Upper lobe of right lung (tissue), 1 donor: ENCODE data around the gene ALOX12. TPM values are rescaled to one million over a fixed set of nuclear protein-coding genes. Genes with fewer than 3 reads are reported as not detected.
"Not testable (repeated sequence)": the region's sequence is repeated elsewhere in the genome, so short reads cannot be mapped to it uniquely, and the experiment has no call there.

Source experiments
- ATAC-seq: fragments of 200-7000 bp; cut with Tn5 transposase; one replicate; pipeline ENCODE4 v1.9.1; 2020; ENCODE audit warnings: mild to moderate bottlenecking, moderate library complexity
- DNase-seq: peaks from one replicate; pipeline ENCODE4 v3.0.0-alpha.2; 2020
- H3K27ac ChIP-seq: fragments of 200-600 bp; one replicate; pipeline ENCODE4 v1.8.0; 2022
- H3K27me3 ChIP-seq: fragments of 200-600 bp; one replicate; pipeline ENCODE4 v1.8.0; 2022; ENCODE audit warnings: mild to moderate bottlenecking
- H3K36me3 ChIP-seq: fragments of 200-600 bp; one replicate; pipeline ENCODE4 v1.8.0; 2022
- H3K4me1 ChIP-seq: fragments of 200-600 bp; one replicate; pipeline ENCODE4 v1.8.0; 2022
- H3K4me3 ChIP-seq: fragments of 200-600 bp; one replicate; pipeline ENCODE4 v1.8.0; 2022; ENCODE audit warnings: mild to moderate bottlenecking
- H3K9me3 ChIP-seq: fragments of 200-600 bp; one replicate; pipeline ENCODE4 v1.8.0; 2022
- intact Hi-C: fragments of 100-400 bp; cut with DNase I; formaldehyde crosslinking; loops from one replicate; pipeline ENCODE4 v1.11.0; 2022
- total RNA-seq: library from RNA; stranded (reverse); fragmentation: NEBNext Ultra II Directional; extraction: Animal tissue kit (Norgen Biotek cat#: 25700); gene quantifications from one replicate; pipeline ENCODE4 v1.2.1, GENCODE V29; 2021
- TF ChIP-seq, protein P1 (sequence below): fragments of 200-600 bp; IDR thresholded peaks from one replicate; pipeline ENCODE4 v1.8.0; 2022; ENCODE audit warnings: antibody characterized with exemption
- donor health status: DM: no; HTN: yes; CAD: no; lungs with severe emphysema.

The ALOX12 gene
- total RNA-seq, 1 donor from 2014 or later, result 0.17 TPM

DNA sequence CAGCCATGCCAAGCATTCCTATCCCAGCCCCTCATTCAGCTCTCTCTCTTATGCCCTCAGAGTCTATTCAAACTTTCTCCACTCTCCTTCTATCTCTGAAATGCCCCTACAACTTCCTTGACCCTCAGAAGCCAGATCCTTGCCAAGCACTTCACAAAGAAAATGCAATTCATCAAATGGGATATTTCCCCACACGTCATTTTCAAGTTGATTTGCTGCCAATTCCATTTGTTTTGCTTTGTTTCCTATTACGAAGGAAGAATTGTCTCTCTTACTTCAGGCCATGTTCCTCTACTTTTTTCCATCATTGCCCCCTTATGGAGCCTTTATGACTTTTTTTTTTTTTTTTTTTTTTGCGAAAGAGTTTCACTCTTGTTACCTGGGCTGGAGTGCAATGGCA lies 9.2 kb upstream of the ALOX12 start:
- no peak overlapping the region for H3K27ac ChIP-seq
- H3K4me1 ChIP-seq, result no peaks in the 10 kb centered on the region
- H3K9me3 ChIP-seq, result no peaks in the 10 kb centered on the region
- ATAC-seq, result no peak
- TF ChIP-seq, protein P1, sequence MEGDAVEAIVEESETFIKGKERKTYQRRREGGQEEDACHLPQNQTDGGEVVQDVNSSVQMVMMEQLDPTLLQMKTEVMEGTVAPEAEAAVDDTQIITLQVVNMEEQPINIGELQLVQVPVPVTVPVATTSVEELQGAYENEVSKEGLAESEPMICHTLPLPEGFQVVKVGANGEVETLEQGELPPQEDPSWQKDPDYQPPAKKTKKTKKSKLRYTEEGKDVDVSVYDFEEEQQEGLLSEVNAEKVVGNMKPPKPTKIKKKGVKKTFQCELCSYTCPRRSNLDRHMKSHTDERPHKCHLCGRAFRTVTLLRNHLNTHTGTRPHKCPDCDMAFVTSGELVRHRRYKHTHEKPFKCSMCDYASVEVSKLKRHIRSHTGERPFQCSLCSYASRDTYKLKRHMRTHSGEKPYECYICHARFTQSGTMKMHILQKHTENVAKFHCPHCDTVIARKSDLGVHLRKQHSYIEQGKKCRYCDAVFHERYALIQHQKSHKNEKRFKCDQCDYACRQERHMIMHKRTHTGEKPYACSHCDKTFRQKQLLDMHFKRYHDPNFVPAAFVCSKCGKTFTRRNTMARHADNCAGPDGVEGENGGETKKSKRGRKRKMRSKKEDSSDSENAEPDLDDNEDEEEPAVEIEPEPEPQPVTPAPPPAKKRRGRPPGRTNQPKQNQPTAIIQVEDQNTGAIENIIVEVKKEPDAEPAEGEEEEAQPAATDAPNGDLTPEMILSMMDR, result no peak
- no peaks in the 10 kb centered on the region for H3K27me3 ChIP-seq
- intact Hi-C loops, result no loop called here
- no peak for DNase-seq
- no peak overlapping the region for H3K4me3 ChIP-seq
- H3K36me3 ChIP-seq, result no peaks in the 10 kb centered on the region

DNA sequence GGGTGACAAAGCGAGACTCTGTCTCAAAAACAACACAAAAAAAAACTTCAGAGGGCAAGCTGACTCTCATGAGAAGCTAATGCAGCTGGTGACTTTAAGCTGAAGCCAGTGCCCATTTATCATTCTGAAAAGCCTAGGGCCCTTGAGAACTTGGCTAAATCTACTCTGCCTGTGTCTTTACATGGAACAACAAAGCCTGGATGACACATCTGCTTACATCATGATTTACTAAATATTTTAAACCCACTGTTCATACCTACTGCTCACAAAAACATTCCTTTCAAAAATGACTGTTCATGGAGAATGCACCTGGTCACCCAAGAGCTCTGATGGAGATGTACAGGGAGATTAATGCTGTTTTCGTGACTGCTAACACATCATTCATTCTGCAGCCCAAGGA lies 6.1 kb upstream of the ALOX12 start:
- intact Hi-C loops, result no loop called here
- no peak overlapping the region for H3K27ac ChIP-seq
- no peak overlapping the region for H3K4me3 ChIP-seq
- no peaks in the 10 kb centered on the region for H3K4me1 ChIP-seq
- H3K9me3 ChIP-seq, result no peaks in the 10 kb centered on the region
- H3K27me3 ChIP-seq, result no peaks in the 10 kb centered on the region
- TF ChIP-seq, protein P1, result no peak
- no peaks in the 10 kb centered on the region for H3K36me3 ChIP-seq
- DNase-seq, result no peak
- ATAC-seq, result no peak

DNA sequence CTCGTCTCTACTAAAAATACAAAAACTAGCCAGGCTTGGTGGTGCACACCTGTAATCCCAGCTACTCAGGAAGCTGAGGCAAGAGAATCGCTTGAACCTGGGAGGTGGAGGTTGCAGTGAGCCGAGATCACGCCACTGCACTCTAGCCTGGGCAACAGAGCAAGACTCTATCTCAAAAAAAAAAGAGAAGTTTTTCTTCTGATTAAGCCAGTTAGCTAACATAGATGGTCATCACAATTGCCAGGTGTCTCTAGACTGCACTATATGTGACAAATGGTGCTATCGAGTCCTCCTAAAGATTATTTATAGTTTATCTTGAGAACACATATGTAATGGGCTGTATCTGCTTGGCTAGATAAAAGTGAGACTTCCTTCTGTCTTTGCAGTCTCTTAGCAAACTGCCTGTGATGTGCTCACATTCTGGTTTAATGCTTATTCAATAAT lies 2.2 kb upstream of the ALOX12 start:
- intact Hi-C loops, H3K27ac ChIP-seq, H3K4me1 ChIP-seq, H3K4me3 ChIP-seq, DNase-seq, H3K27me3 ChIP-seq, H3K9me3 ChIP-seq, ATAC-seq, H3K36me3 ChIP-seq: not testable (repeated sequence)

DNA sequence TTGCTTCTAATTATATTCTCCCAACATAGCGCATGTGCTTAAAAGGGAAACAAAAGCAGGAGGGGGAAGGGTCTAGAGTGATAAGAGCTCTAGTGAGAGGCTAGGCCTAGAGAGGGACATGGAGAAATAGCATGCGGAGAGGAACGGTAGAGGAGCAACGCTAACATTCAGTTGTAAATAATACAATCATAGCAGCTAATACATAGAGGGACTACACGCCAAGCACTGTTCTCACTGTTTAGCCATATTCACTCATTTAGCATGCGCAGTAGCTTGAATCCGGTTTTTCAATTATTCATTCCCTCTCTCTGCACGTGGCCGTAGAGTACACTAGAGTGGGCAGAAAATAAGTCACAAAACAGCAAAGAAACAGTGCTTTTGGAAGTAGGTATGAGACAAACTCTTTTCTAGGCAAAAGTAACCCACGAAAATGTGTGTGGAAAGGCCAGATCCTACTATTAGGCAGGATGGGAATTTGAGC lies 1.7 kb upstream of the ALOX12 start:
- intact Hi-C loops, result no loop called here
- H3K27ac ChIP-seq, result no peak overlapping the region
- peaks cover 3% of the 10 kb centered on the region for H3K4me1 ChIP-seq
- H3K9me3 ChIP-seq, result no peaks in the 10 kb centered on the region
- TF ChIP-seq, protein P1, result no peak
- DNase-seq (no peak), ATAC-seq (no peak)
- no peaks in the 10 kb centered on the region for H3K36me3 ChIP-seq
- no peaks in the 10 kb centered on the region for H3K27me3 ChIP-seq
- no peak overlapping the region for H3K4me3 ChIP-seq

DNA sequence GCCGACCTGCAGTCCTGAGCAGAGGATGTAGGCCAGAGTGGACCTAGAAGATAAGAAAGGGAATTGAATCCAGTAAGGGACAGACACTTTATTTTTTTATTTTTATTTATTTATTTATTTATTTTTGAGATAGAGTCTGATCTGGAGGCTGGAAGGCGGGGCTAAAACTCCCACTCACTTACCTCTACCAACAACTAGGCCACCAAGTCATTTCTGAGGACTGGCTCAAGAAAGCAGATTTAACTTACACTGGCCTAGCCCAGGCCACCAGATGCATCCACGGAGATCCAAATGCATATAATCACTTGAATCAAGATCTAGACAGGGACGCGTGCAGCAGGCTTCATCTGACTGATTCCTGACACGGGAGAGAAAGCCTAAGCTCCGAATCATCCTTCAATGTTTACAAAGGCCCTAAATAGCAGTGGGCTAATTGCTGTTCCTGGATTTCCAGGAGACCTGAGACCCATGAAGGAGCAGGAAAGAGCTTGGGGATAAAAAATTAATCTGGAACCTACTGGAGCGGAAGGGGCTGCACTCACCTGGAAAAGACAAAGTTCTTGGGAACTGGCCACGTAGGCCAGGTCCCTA lies 1.1 kb upstream of the ALOX12 start:
- intact Hi-C loops, result no loop called here
- H3K36me3 ChIP-seq, result peaks cover 6% of the 10 kb centered on the region
- no peak for DNase-seq
- H3K4me1 ChIP-seq, result peaks cover 3% of the 10 kb centered on the region
- no peak overlapping the region for H3K27ac ChIP-seq
- H3K4me3 ChIP-seq, result no peak overlapping the region
- TF ChIP-seq, protein P1, result no peak
- ATAC-seq, result no peak
- no peaks in the 10 kb centered on the region for H3K27me3 ChIP-seq
- H3K9me3 ChIP-seq, result no peaks in the 10 kb centered on the region

DNA sequence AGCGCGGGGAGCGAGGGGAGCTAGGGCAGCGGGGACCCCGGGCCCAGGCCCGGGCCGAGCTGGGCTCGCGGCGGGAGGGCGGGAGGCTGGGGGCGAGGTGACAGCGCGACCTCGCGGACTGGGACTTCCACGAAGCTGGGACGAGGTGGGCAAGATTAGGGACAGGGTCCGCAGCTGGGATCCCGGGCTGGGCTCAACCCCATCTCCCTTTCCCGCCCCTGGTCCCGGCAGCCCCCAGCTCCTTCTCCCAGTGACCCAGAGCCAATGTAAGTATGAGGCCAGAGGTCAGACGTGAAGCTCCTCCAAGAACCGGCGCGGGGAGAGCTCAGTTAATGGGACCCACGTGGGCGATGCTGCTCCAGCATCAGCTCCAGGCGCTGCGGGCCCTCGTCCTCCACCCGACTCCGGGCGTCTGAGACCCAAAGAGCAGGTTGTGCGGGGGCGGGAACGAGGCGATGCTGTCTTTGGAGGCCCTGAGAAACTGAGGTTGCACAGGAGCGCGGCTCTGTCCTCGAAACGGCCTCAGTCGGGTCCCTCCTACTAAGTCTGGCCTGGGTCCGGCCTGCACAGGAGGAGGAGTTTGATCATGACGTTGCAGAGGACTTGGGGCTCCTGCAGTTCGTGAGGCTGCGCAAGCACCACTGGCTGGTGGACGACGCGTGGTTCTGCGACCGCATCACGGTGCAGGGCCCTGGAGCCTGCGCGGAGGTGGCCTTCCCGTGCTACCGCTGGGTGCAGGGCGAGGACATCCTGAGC lies 585 bp downstream of the ALOX12 start:
- Histone ChIP-seq H3K9me3 (no peaks in the 10 kb centered on the region), H3K27ac (no peak overlapping the region), H3K27me3 (no peaks in the 10 kb centered on the region), H3K36me3 (peaks cover 17% of the 10 kb centered on the region), H3K4me3 (no peak overlapping the region), H3K4me1 (peaks cover 3% of the 10 kb centered on the region)
- DNase-seq (no peak), ATAC-seq (peak; percentile 4)
- intact Hi-C loops, result no loop called here
- TF ChIP-seq, protein P1, result no peak
